GM12891 (cell line): ENCODE data around the gene CT47A1.
"Not testable (repeated sequence)": the region's sequence is repeated elsewhere in the genome, so short reads cannot be mapped to it uniquely, and the experiment has no call there.

Experiments used
- DNase-seq: peaks from one replicate; pipeline ENCODE4 v3.0.0; 2011; ENCODE audit warnings: low spot score; ENCODE audit not compliant: insufficient read length
- FAIRE-seq: peaks from 2 replicates; lab custom pipeline; 2011; peaks lifted over from hg19 to GRCh38; lab: Jason Lieb, UNC
- PAX5 ChIP-seq: IDR thresholded peaks from 2 replicates; pipeline ENCODE4 v1.6.1; 2011; ENCODE audit warnings: low read length, moderate library complexity, mild to moderate bottlenecking; ENCODE audit not compliant: insufficient read depth, severe bottlenecking
- POLR2A ChIP-seq: IDR thresholded peaks from 2 replicates; pipeline ENCODE4 v1.6.1; 2011; ENCODE audit warnings: low read depth, low read length, control low read depth
- TAF1 ChIP-seq: IDR thresholded peaks from 2 replicates; pipeline ENCODE4 v1.6.1; 2011; ENCODE audit warnings: low read depth, low read length, control low read depth

The CT47A1 gene

DNA sequence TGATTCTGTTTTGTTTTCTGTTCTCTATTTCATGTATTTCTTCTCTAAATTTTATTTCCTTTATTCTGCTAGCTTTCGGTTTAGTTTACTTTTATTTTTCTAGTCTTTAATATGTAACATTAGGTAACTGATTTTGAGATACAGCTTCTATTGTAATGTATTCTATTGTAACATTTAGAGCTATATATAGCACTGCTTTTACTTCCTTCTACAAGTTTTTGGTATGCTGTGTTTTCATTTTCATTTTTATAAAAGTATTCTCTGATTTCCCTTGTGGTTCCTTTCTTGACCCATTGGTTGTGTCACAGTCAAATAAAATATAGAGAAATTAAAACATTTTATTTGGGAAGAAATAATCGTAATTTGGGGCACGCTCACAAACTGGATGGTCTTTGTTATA lies 13.9 kb upstream of the CT47A1 start:
- no peak for DNase-seq
- no peak for FAIRE-seq

GRCh38 chrX:120956500-120956899 lies 29.1 kb downstream of the CT47A1 start, which contains the start of gene CT47A7:
TSS of gene CT47A7 (minus strand) at chrX:120956600. CDS start at chrX:120956345, 255 bp downstream.
- not testable (repeated sequence) for DNase-seq, FAIRE-seq

More for the DNA sequence above, 13.9 kb upstream of the CT47A1 start:
- TF ChIP-seq TAF1 (no peak), PAX5 (no peak), POLR2A (no peak)
